GM12878 (cell line): ENCODE data around the gene SPG7.

Experiments used
- CREB1 ChIP-seq: IDR thresholded peaks from 2 replicates; pipeline ENCODE4 v1.6.1; 2012; ENCODE audit warnings: low read depth, mild to moderate bottlenecking, inconsistent platforms
- CTCF ChIP-seq, 3 experiments: IDR thresholded peaks in 2 of 3; conservative IDR thresholded peaks in 1 of 3; 2 replicates each; pipeline ENCODE4 v1.5.1; 2011; ENCODE audit warnings: low read depth in 3 of 3, low read length in 3 of 3, mild to moderate bottlenecking in 3 of 3, control low read depth in 2 of 3, moderate library complexity in 2 of 3, inconsistent platforms in 1 of 3, mixed read lengths in 1 of 3; ENCODE audit not compliant: control insufficient read depth in 2 of 3, insufficient read depth in 1 of 3; ENCODE audit errors: extremely low read depth in 1 of 3
- MTA2 ChIP-seq: fragments of 450-650 bp; IDR thresholded peaks from 2 replicates; pipeline ENCODE4 v1.6.1; 2016; ENCODE audit warnings: low read depth, mild to moderate bottlenecking, moderate library complexity

- TF ChIP-seq CREB1 (no peak), CTCF (IDR thresholded peaks at IDR 0.05 in 2 of 3, conservative IDR thresholded peaks at IDR 0.05 in 1 of 3; ENCODE audit: control insufficient read depth in 2 of 3, extremely low read depth in 1 of 3, insufficient read depth in 1 of 3, low read depth in 3 of 3, low read length in 3 of 3) (no peak), MTA2 (no peak)
Measured at GRCh38 chr16:89561884-89562599, 53.8 kb downstream of the SPG7 start.
